BJ (cell line): ENCODE data around the gene LMO1. TPM values are rescaled to one million over a fixed set of nuclear protein-coding genes. Genes with fewer than 3 reads are reported as not detected.

Experiments
- CTCF ChIA-PET: fragments of 350-600 bp; formaldehyde crosslinking; extraction: SDS; loops from one replicate; lab custom pipeline; 2021; ENCODE audit warnings: antibody characterized with exemption, inconsistent platforms; lab: Yijun Ruan, JAX
- POLR2A ChIA-PET: fragments of 300-600 bp; sonication (Branson Sonifier 250); formaldehyde crosslinking; extraction: SDS; loops from one replicate; lab custom pipeline; 2021; ENCODE audit warnings: antibody characterized with exemption; lab: Charles Lee
- DNase-seq: peaks from one replicate; pipeline ENCODE4 v3.0.0-alpha.2; 2011; ENCODE audit warnings: low read depth
- H3K27me3 ChIP-seq: 2 replicates; pipeline ENCODE4 v1.6.0; 2011; ENCODE audit warnings: low read length; ENCODE audit not compliant: control insufficient read depth, insufficient read depth
- H3K36me3 ChIP-seq: 2 replicates; pipeline ENCODE4 v1.5.1; 2011; ENCODE audit warnings: low read length; ENCODE audit not compliant: control insufficient read depth, insufficient read depth
- H3K4me3 ChIP-seq: 2 replicates; pipeline ENCODE4 v1.5.1; 2011; ENCODE audit warnings: low read depth, mild to moderate bottlenecking, control low read depth, low read length
- polyA plus RNA-seq: library from polyadenylated mRNA; depleted of rRNA; stranded (reverse); fragments of >200 nt; gene quantifications from 2 replicates; pipeline ENCODE4 v1.2.3, GENCODE V29; 2011
- TF ChIP-seq, protein P1 (sequence below): IDR thresholded peaks from 2 replicates; pipeline ENCODE4 v1.5.1; 2011; ENCODE audit warnings: low read depth, mild to moderate bottlenecking, control low read depth, inconsistent platforms, low read length, moderate library complexity; ENCODE audit not compliant: insufficient read depth

Gene LMO1
- polyA plus RNA-seq, 1 experiment: not detected

GRCh38 chr11:8261291-8261690, 2.4 kb downstream of the LMO1 start:
- H3K27me3 ChIP-seq: peaks cover 48% of the 10 kb centered on the region
- POLR2A ChIA-PET: no interaction called here
- TF ChIP-seq, protein P1, sequence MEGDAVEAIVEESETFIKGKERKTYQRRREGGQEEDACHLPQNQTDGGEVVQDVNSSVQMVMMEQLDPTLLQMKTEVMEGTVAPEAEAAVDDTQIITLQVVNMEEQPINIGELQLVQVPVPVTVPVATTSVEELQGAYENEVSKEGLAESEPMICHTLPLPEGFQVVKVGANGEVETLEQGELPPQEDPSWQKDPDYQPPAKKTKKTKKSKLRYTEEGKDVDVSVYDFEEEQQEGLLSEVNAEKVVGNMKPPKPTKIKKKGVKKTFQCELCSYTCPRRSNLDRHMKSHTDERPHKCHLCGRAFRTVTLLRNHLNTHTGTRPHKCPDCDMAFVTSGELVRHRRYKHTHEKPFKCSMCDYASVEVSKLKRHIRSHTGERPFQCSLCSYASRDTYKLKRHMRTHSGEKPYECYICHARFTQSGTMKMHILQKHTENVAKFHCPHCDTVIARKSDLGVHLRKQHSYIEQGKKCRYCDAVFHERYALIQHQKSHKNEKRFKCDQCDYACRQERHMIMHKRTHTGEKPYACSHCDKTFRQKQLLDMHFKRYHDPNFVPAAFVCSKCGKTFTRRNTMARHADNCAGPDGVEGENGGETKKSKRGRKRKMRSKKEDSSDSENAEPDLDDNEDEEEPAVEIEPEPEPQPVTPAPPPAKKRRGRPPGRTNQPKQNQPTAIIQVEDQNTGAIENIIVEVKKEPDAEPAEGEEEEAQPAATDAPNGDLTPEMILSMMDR: no peak
- H3K4me3 ChIP-seq: no peak overlapping the region
- no peak for DNase-seq
- no peaks in the 10 kb centered on the region for H3K36me3 ChIP-seq
- CTCF ChIA-PET: interaction anchor here (1.7 kb wide), 1 partner anchor 13 kb away, joined by 4 read pairs; no protein-coding TSS in a partner anchor

GRCh38 chr11:8260202-8260966, 3.3 kb downstream of the LMO1 start:
- POLR2A ChIA-PET: no interaction called here
- Histone ChIP-seq H3K36me3 (no peaks in the 10 kb centered on the region), H3K27me3 (peaks cover 41% of the 10 kb centered on the region), H3K4me3 (no peak overlapping the region)
- TF ChIP-seq, protein P1: no peak
- CTCF ChIA-PET: interaction anchor here (1.7 kb wide), 1 partner anchor 12 kb away, joined by 4 read pairs; no protein-coding TSS in a partner anchor
- no peak for DNase-seq

- Histone ChIP-seq H3K4me3 (no peak overlapping the region), H3K36me3 (no peaks in the 10 kb centered on the region), H3K27me3 (peaks cover 37% of the 10 kb centered on the region)
- TF ChIP-seq, protein P1: no peak
- DNase-seq: no peak
- CTCF ChIA-PET: no interaction called here
- POLR2A ChIA-PET: no interaction called here
These were observed 4.2 kb downstream of the LMO1 start for GRCh38 chr11:8259306-8259959.

- TF ChIP-seq, protein P1: no peak
- no peak for DNase-seq
- ChIA-PET CTCF (interaction anchor here (1.1 kb wide), 1 partner anchor 9 kb away, joined by 3 read pairs; no protein-coding TSS in a partner anchor), POLR2A (no interaction called here)
- Histone ChIP-seq H3K36me3 (no peaks in the 10 kb centered on the region), H3K4me3 (no peak overlapping the region), H3K27me3 (peaks cover 32% of the 10 kb centered on the region)
These were observed 4.9 kb downstream of the LMO1 start for GRCh38 chr11:8258784-8259183.

GRCh38 chr11:8258289-8258688, 5.4 kb downstream of the LMO1 start:
- DNase-seq: no peak
- H3K27me3 ChIP-seq: peaks cover 28% of the 10 kb centered on the region
- CTCF ChIA-PET: interaction anchor here (0.6 to 1.1 kb wide), 2 partner anchors 8 to 563 kb away, joined by 3 read pairs; no protein-coding TSS in a partner anchor
- H3K4me3 ChIP-seq: no peak overlapping the region
- H3K36me3 ChIP-seq: no peaks in the 10 kb centered on the region
- TF ChIP-seq, protein P1: no peak
- POLR2A ChIA-PET: no interaction called here
